GM23338 (cell line): ENCODE results near the gene OPTC.

Experiments
- CREB1 ChIP-seq: fragments of 250-450 bp; sonication (Bioruptor Pico); IDR thresholded peaks from 2 replicates; pipeline ENCODE4 v1.5.0; 2020; ENCODE audit warnings: low read depth, mild to moderate bottlenecking, moderate library complexity
- CTCF ChIP-seq, 2 experiments: fragments of 200-600 bp in 1 of 2; sonication (generic) in 1 of 2; conservative IDR thresholded peaks; 2 replicates each; pipeline versions ENCODE4 v1.5.1 to v1.6.1; 2016 to 2017; ENCODE audit warnings: antibody characterized with exemption in 2 of 2, low read depth in 2 of 2, mild to moderate bottlenecking in 2 of 2, moderate library complexity in 1 of 2
- ETS1 ChIP-seq: IDR thresholded peaks from 2 replicates; pipeline ENCODE4 v1.6.1; 2016; ENCODE audit warnings: antibody characterized with exemption
- EZH2 ChIP-seq: fragments of 200-600 bp; sonication (generic); IDR thresholded peaks from one replicate; pipeline ENCODE4 v1.8.0; 2017; ENCODE audit warnings: antibody characterized with exemption, mild to moderate bottlenecking, low read depth; ENCODE audit not compliant: unreplicated experiment
- EZH2phosphoT487 ChIP-seq: fragments of 200-600 bp; sonication (generic); IDR thresholded peaks from one replicate; pipeline ENCODE4 v1.8.1; 2018; ENCODE audit warnings: antibody characterized with exemption; ENCODE audit not compliant: unreplicated experiment
- JUNB ChIP-seq: IDR thresholded peaks from one replicate; pipeline ENCODE4 v1.6.1; 2016; ENCODE audit warnings: antibody characterized with exemption; ENCODE audit not compliant: unreplicated experiment
- NANOG ChIP-seq: IDR thresholded peaks from 2 replicates; pipeline ENCODE4 v1.6.1; 2016; ENCODE audit warnings: antibody characterized with exemption, borderline replicate concordance
- POLR2AphosphoS5 ChIP-seq: IDR thresholded peaks from 2 replicates; pipeline ENCODE4 v1.6.1; 2016; ENCODE audit warnings: antibody characterized with exemption, low read depth
- REST ChIP-seq: IDR thresholded peaks from one replicate; pipeline ENCODE4 v1.6.1; 2018; ENCODE audit warnings: antibody characterized with exemption; ENCODE audit not compliant: unreplicated experiment
- ZNF114 ChIP-seq: fragments of 250-450 bp; sonication (Bioruptor Pico); IDR thresholded peaks from 2 replicates; pipeline ENCODE4 v1.5.0; 2020; ENCODE audit warnings: mild to moderate bottlenecking, moderate library complexity

GRCh38 chr1:203465948-203466347 lies 28.0 kb upstream of the OPTC start:
- TF ChIP-seq CTCF (conservative IDR thresholded peaks at IDR 0.05; ENCODE audit: low read depth in 2 of 2): no peak
- no peak for TF ChIP-seq CREB1 (CRISPR knock-in tag)
- TF ChIP-seq EZH2phosphoT487: no peak
- no peak for TF ChIP-seq EZH2
- TF ChIP-seq JUNB: no peak
- TF ChIP-seq POLR2AphosphoS5: no peak
- no peak for TF ChIP-seq REST
- no peak for TF ChIP-seq ZNF114 (CRISPR knock-in tag)
- TF ChIP-seq ETS1: no peak
- no peak for TF ChIP-seq NANOG
